GM23338 (cell line): ENCODE data around the gene ADGRD1. TPM values are rescaled to one million over a fixed set of nuclear protein-coding genes. Genes with fewer than 3 reads are reported as not detected.

Experiments
- ATAC-seq: fragments of 200-7000 bp; cut with Tn5 transposase; 3 replicates; pipeline ENCODE4 v1.9.1; 2020
- DNase-seq: peaks from one replicate; pipeline ENCODE4 v3.0.0-alpha.2; 2015; ENCODE audit warnings: low spot score
- H2AFZ ChIP-seq: fragments of 200-600 bp; sonication (generic); 2 replicates; pipeline ENCODE4 v1.8.0; 2016; ENCODE audit warnings: antibody characterized with exemption, mild to moderate bottlenecking, moderate library complexity
- H3F3A ChIP-seq: fragments of 200-600 bp; sonication (generic); replicated peaks from 2 replicates; pipeline ENCODE4 v1.8.0; 2017; ENCODE audit warnings: antibody characterized with exemption, mixed run types, low read depth
- H3K27ac ChIP-seq: fragments of 200-600 bp; sonication (generic); 2 replicates; pipeline ENCODE4 v1.6.1; 2016; ENCODE audit warnings: low read depth
- H3K27me3 ChIP-seq: fragments of 200-600 bp; sonication (generic); 2 replicates; pipeline ENCODE4 v1.8.0; 2016; ENCODE audit warnings: mild to moderate bottlenecking, mixed run types, moderate library complexity; ENCODE audit not compliant: insufficient read depth
- H3K36me3 ChIP-seq: fragments of 200-600 bp; sonication (generic); 2 replicates; pipeline ENCODE4 v1.8.0; 2016; ENCODE audit warnings: mild to moderate bottlenecking; ENCODE audit not compliant: insufficient read depth
- H3K4me1 ChIP-seq: fragments of 200-600 bp; sonication (generic); 2 replicates; pipeline ENCODE4 v1.8.0; 2016; ENCODE audit warnings: mild to moderate bottlenecking, moderate library complexity; ENCODE audit not compliant: insufficient read depth
- H3K4me2 ChIP-seq: fragments of 200-600 bp; sonication (generic); 2 replicates; pipeline ENCODE4 v1.7.1; 2017; ENCODE audit warnings: mixed run types
- H3K4me3 ChIP-seq: fragments of 200-600 bp; sonication (generic); 2 replicates; pipeline ENCODE4 v1.6.1; 2016; ENCODE audit warnings: mixed run types
- H3K79me2 ChIP-seq: fragments of 200-600 bp; sonication (generic); replicated peaks from 2 replicates; pipeline ENCODE4 v1.8.0; 2017; ENCODE audit warnings: mild to moderate bottlenecking; ENCODE audit not compliant: insufficient read depth
- H3K9me2 ChIP-seq: fragments of 200-600 bp; sonication (generic); 2 replicates; pipeline ENCODE4 v1.8.0; 2017; ENCODE audit not compliant: insufficient read depth
- H4K20me1 ChIP-seq: fragments of 200-600 bp; sonication (generic); replicated peaks from 2 replicates; pipeline ENCODE4 v1.8.0; 2017; ENCODE audit warnings: mild to moderate bottlenecking; ENCODE audit not compliant: insufficient read depth
- H3K27ac Mint-ChIP-seq: 2 replicates; pipeline ENCODE4 v1.8.0; 2020; ENCODE audit warnings: inconsistent platforms, mild to moderate bottlenecking, moderate library complexity, mixed read lengths
- H3K27me3 Mint-ChIP-seq: 3 replicates; pipeline ENCODE4 v1.8.0; 2022; ENCODE audit warnings: low read depth, mild to moderate bottlenecking, moderate library complexity, mixed read lengths, inconsistent platforms; ENCODE audit not compliant: insufficient read depth, poor library complexity
- H3K36me3 Mint-ChIP-seq: 3 replicates; pipeline ENCODE4 v1.8.0; 2021; ENCODE audit warnings: low read depth, mild to moderate bottlenecking, inconsistent platforms, moderate library complexity, mixed read lengths
- H3K4me1 Mint-ChIP-seq: 3 replicates; pipeline ENCODE4 v1.8.0; 2020; ENCODE audit warnings: mild to moderate bottlenecking, inconsistent platforms, mixed read lengths
- H3K4me3 Mint-ChIP-seq: 3 replicates; pipeline ENCODE4 v1.8.0; 2021; ENCODE audit warnings: moderate library complexity, mild to moderate bottlenecking, inconsistent platforms, mixed read lengths
- H3K9me3 Mint-ChIP-seq: 3 replicates; pipeline ENCODE4 v1.8.0; 2020; ENCODE audit warnings: moderate library complexity, mild to moderate bottlenecking, inconsistent platforms, mixed read lengths
- CREB1 ChIP-seq: fragments of 250-450 bp; sonication (Bioruptor Pico); IDR thresholded peaks from 2 replicates; pipeline ENCODE4 v1.5.0; 2020; ENCODE audit warnings: low read depth, mild to moderate bottlenecking, moderate library complexity
- CTCF ChIP-seq, 2 experiments: fragments of 200-600 bp in 1 of 2; sonication (generic) in 1 of 2; conservative IDR thresholded peaks; 2 replicates each; pipeline versions ENCODE4 v1.5.1 to v1.6.1; 2016 to 2017; ENCODE audit warnings: antibody characterized with exemption in 2 of 2, low read depth in 2 of 2, mild to moderate bottlenecking in 2 of 2, moderate library complexity in 1 of 2
- ETS1 ChIP-seq: IDR thresholded peaks from 2 replicates; pipeline ENCODE4 v1.6.1; 2016; ENCODE audit warnings: antibody characterized with exemption
- EZH2 ChIP-seq: fragments of 200-600 bp; sonication (generic); IDR thresholded peaks from one replicate; pipeline ENCODE4 v1.8.0; 2017; ENCODE audit warnings: antibody characterized with exemption, mild to moderate bottlenecking, low read depth; ENCODE audit not compliant: unreplicated experiment
- EZH2phosphoT487 ChIP-seq: fragments of 200-600 bp; sonication (generic); IDR thresholded peaks from one replicate; pipeline ENCODE4 v1.8.1; 2018; ENCODE audit warnings: antibody characterized with exemption; ENCODE audit not compliant: unreplicated experiment
- JUNB ChIP-seq: IDR thresholded peaks from one replicate; pipeline ENCODE4 v1.6.1; 2016; ENCODE audit warnings: antibody characterized with exemption; ENCODE audit not compliant: unreplicated experiment
- NANOG ChIP-seq: IDR thresholded peaks from 2 replicates; pipeline ENCODE4 v1.6.1; 2016; ENCODE audit warnings: antibody characterized with exemption, borderline replicate concordance
- POLR2AphosphoS5 ChIP-seq: IDR thresholded peaks from 2 replicates; pipeline ENCODE4 v1.6.1; 2016; ENCODE audit warnings: antibody characterized with exemption, low read depth
- REST ChIP-seq: IDR thresholded peaks from one replicate; pipeline ENCODE4 v1.6.1; 2018; ENCODE audit warnings: antibody characterized with exemption; ENCODE audit not compliant: unreplicated experiment
- STAT1 ChIP-seq: IDR thresholded peaks from one replicate; pipeline ENCODE4 v1.6.1; 2016; ENCODE audit warnings: antibody characterized with exemption; ENCODE audit not compliant: unreplicated experiment
- ZNF114 ChIP-seq: fragments of 250-450 bp; sonication (Bioruptor Pico); IDR thresholded peaks from 2 replicates; pipeline ENCODE4 v1.5.0; 2020; ENCODE audit warnings: mild to moderate bottlenecking, moderate library complexity
- ZNF331 ChIP-seq: fragments of 250-450 bp; sonication (Bioruptor Pico); IDR thresholded peaks from 2 replicates; pipeline ENCODE4 v1.5.0; 2020; ENCODE audit warnings: low read depth, mild to moderate bottlenecking, moderate library complexity
- ZNF462 ChIP-seq: fragments of 250-450 bp; sonication (Bioruptor Pico); IDR thresholded peaks from 2 replicates; pipeline ENCODE4 v1.5.0; 2020; ENCODE audit warnings: mild to moderate bottlenecking, moderate library complexity
- polyA plus RNA-seq: library from polyadenylated mRNA; unstranded; fragments of >200 nt; fragmentation: Nextera tagmentation; extraction: Ambion mirVana; gene quantifications from 2 replicates; pipeline ENCODE4 v1.2.1, GENCODE V29; 2016
- total RNA-seq: library from RNA; depleted of rRNA; stranded (reverse); fragments of >200 nt; shearing (Covaris generic); gene quantifications from 2 replicates; pipeline ENCODE4 v1.2.3, GENCODE V29; 2014

The ADGRD1 gene
- total and polyA plus RNA-seq, 2 experiments from 2014 or later, result 1.4 TPM; not detected in 1

- Mint-ChIP-seq H3K4me3 (no peak overlapping the region), H3K9me3 (no peaks in the 10 kb centered on the region; the same call in 1 of the 3 replicates), H3K27ac (no peak overlapping the region), H3K4me1 (peaks cover 3% of the 10 kb centered on the region; the same call in 1 of the 3 replicates), H3K27me3 (peaks cover 7% of the 10 kb centered on the region), H3K36me3 (no peaks in the 10 kb centered on the region; the same call in 2 of the 3 replicates)
- no peaks in the 10 kb centered on the region for H3K4me1 ChIP-seq
- no peak for TF ChIP-seq JUNB
- no peak for TF ChIP-seq REST
- no peak for TF ChIP-seq NANOG
- TF ChIP-seq ZNF331, result no peak
- no peak for TF ChIP-seq STAT1
- TF ChIP-seq ETS1, result no peak
- no peak for TF ChIP-seq POLR2AphosphoS5
- TF ChIP-seq ZNF114 (CRISPR knock-in tag), result no peak
- TF ChIP-seq EZH2phosphoT487, result no peak
- TF ChIP-seq ZNF462 (CRISPR knock-in tag), result no peak
- TF ChIP-seq EZH2, result no peak
- TF ChIP-seq CREB1 (CRISPR knock-in tag), result no peak
- TF ChIP-seq CTCF (conservative IDR thresholded peaks at IDR 0.05; ENCODE audit: low read depth in 2 of 2), result no peak
- no peaks in the 10 kb centered on the region for H3F3A ChIP-seq
- no peak for ATAC-seq
- H3K27ac ChIP-seq, result no peak overlapping the region
- no peaks in the 10 kb centered on the region for H3K79me2 ChIP-seq
- H3K4me2 ChIP-seq, result no peak overlapping the region
- H3K9me2 ChIP-seq, result no peaks in the 10 kb centered on the region
- H4K20me1 ChIP-seq, result no peaks in the 10 kb centered on the region
- H2AFZ ChIP-seq, result no peak overlapping the region
- H3K36me3 ChIP-seq, result no peaks in the 10 kb centered on the region
- DNase-seq, result no peak
- no peak overlapping the region for H3K4me3 ChIP-seq
- H3K27me3 ChIP-seq, result no peaks in the 10 kb centered on the region
These were observed 112.1 kb downstream of the ADGRD1 start for GRCh38 chr12:131065801-131066200.
